SK-N-SH (cell line): ENCODE results near the gene VPS35. TPM values are rescaled to one million over a fixed set of nuclear protein-coding genes. Genes with fewer than 3 reads are reported as not detected.

Source experiments
- CTCF ChIA-PET: fragments of 300-600, 350-600 bp; formaldehyde crosslinking; extraction: SDS; loops from one replicate; lab custom pipeline; 2021; lab: Yijun Ruan, JAX
- POLR2A ChIA-PET: fragments of 350-600 bp; sonication (Branson Sonifier 250); formaldehyde crosslinking; extraction: SDS; loops from one replicate; lab custom pipeline; 2020; ENCODE audit warnings: antibody characterized with exemption, inconsistent platforms; lab: Yijun Ruan, JAX
- DNase-seq: peaks from one replicate; pipeline ENCODE4 v3.0.0; 2012
- H2AFZ ChIP-seq: fragments of 200-600 bp; sonication (generic); 2 replicates; pipeline ENCODE4 v1.8.1; 2016; ENCODE audit warnings: antibody characterized with exemption, mild to moderate bottlenecking, low read depth
- H3F3A ChIP-seq: fragments of 200-600 bp; sonication (generic); replicated peaks from 2 replicates; pipeline ENCODE3; 2016; ENCODE audit warnings: antibody characterized with exemption, mild to moderate bottlenecking; ENCODE audit not compliant: insufficient read depth
- H3K27ac ChIP-seq, 2 experiments: fragments of 200-500 bp in 1 of 2; fragments of 200-600 bp in 1 of 2; sonication (Bioruptor generic) in 1 of 2; sonication (generic), shearing (Covaris generic) in 1 of 2; 2 replicates each; pipeline versions ENCODE4 v1.5.1 to v1.6.1; 2014 to 2016; ENCODE audit warnings: low read depth in 2 of 2, inconsistent platforms in 1 of 2, low read length in 1 of 2, mild to moderate bottlenecking in 1 of 2, mixed read lengths in 1 of 2
- H3K27me3 ChIP-seq: fragments of 200-600 bp; sonication (generic), shearing (Covaris generic); 2 replicates; pipeline ENCODE4 v1.6.1; 2016; ENCODE audit warnings: mixed run types; ENCODE audit not compliant: insufficient read depth
- H3K36me3 ChIP-seq, 2 experiments: fragments of 200-500 bp in 1 of 2; fragments of 200-600 bp in 1 of 2; sonication (Bioruptor generic) in 1 of 2; sonication (generic) in 1 of 2; replicated peaks in 1 of 2; 2 replicates each; pipeline versions ENCODE3 to v1.5.1; 2014 to 2016; ENCODE audit warnings: low read length in 1 of 2, mild to moderate bottlenecking in 1 of 2; ENCODE audit not compliant: insufficient read depth in 2 of 2, control insufficient read depth in 1 of 2
- H3K4me1 ChIP-seq, 2 experiments: fragments of 200-500 bp in 1 of 2; fragments of 200-600 bp in 1 of 2; sonication (Bioruptor generic) in 1 of 2; sonication (generic), shearing (Covaris generic) in 1 of 2; 2 replicates each; pipeline versions ENCODE4 v1.5.1 to v1.6.1; 2014 to 2016; ENCODE audit warnings: low read depth in 1 of 2, low read length in 1 of 2, mixed run types in 1 of 2; ENCODE audit not compliant: insufficient read depth in 2 of 2, control insufficient read depth in 1 of 2
- H3K4me2 ChIP-seq: fragments of 200-600 bp; sonication (generic), shearing (Covaris generic); 2 replicates; pipeline ENCODE4 v1.6.1; 2017; ENCODE audit warnings: mixed run types
- H3K4me3 ChIP-seq, 2 experiments: fragments of 200-500 bp in 1 of 2; fragments of 200-600 bp in 1 of 2; sonication (Bioruptor generic) in 1 of 2; sonication (generic), shearing (Covaris generic) in 1 of 2; 2 replicates each; pipeline versions ENCODE4 v1.5.1 to v1.8.1; 2014 to 2016; ENCODE audit warnings: low read depth in 2 of 2, inconsistent platforms in 1 of 2, low read length in 1 of 2, mild to moderate bottlenecking in 1 of 2, mixed read lengths in 1 of 2, moderate library complexity in 1 of 2
- H3K79me2 ChIP-seq: fragments of 200-600 bp; sonication (generic); 2 replicates; pipeline ENCODE4 v1.8.1; 2017; ENCODE audit warnings: mild to moderate bottlenecking; ENCODE audit not compliant: insufficient read depth
- H3K9ac ChIP-seq: fragments of 200-600 bp; sonication (generic); 2 replicates; pipeline ENCODE4 v1.6.1; 2017; ENCODE audit warnings: mixed run types
- H3K9me2 ChIP-seq: fragments of 200-600 bp; sonication (generic); 2 replicates; pipeline ENCODE4 v1.6.1; 2017; ENCODE audit warnings: mixed run types
- H3K9me3 ChIP-seq: fragments of 200-600 bp; sonication (generic); 2 replicates; pipeline ENCODE4 v1.6.1; 2017; ENCODE audit warnings: mixed run types, mild to moderate bottlenecking, moderate library complexity
- H4K20me1 ChIP-seq: fragments of 200-600 bp; sonication (generic); 2 replicates; pipeline ENCODE4 v1.6.1; 2017; ENCODE audit warnings: mild to moderate bottlenecking, mixed run types; ENCODE audit not compliant: insufficient read depth
- EZH2phosphoT487 ChIP-seq: fragments of 200-600 bp; sonication (generic); IDR thresholded peaks from 2 replicates; pipeline ENCODE4 v1.6.1; 2017; ENCODE audit warnings: low read depth, mixed run types, mild to moderate bottlenecking, antibody characterized with exemption, moderate library complexity, borderline replicate concordance
- FOSL2 ChIP-seq: IDR thresholded peaks from 2 replicates; pipeline ENCODE4 v1.4.0; 2012; ENCODE audit warnings: low read depth, mild to moderate bottlenecking, moderate library complexity, borderline replicate concordance
- FOXM1 ChIP-seq: IDR thresholded peaks from 2 replicates; pipeline ENCODE4 v1.4.0; 2012; ENCODE audit warnings: low read depth, mild to moderate bottlenecking
- JUND ChIP-seq: IDR thresholded peaks from 2 replicates; pipeline ENCODE4 v1.4.0; 2012
- MEF2A ChIP-seq: IDR thresholded peaks from 2 replicates; pipeline ENCODE4 v1.4.0; 2012; ENCODE audit warnings: low read depth, borderline replicate concordance
- NFIC ChIP-seq: IDR thresholded peaks from 2 replicates; pipeline ENCODE4 v1.4.0; 2012; ENCODE audit warnings: borderline replicate concordance
- POLR2AphosphoS5 ChIP-seq: IDR thresholded peaks from 2 replicates; pipeline ENCODE4 v1.6.1; 2012; ENCODE audit warnings: low read depth, low read length
- RXRA ChIP-seq: IDR thresholded peaks from 2 replicates; pipeline ENCODE4 v1.4.0; 2012; ENCODE audit warnings: low read depth, mild to moderate bottlenecking, borderline replicate concordance
- SIN3A ChIP-seq: IDR thresholded peaks from 2 replicates; pipeline ENCODE4 v1.6.1; 2012; ENCODE audit warnings: low read depth, mild to moderate bottlenecking, low read length, moderate library complexity, borderline replicate concordance
- WGBS: methylation state at CpG from one replicate; pipeline ENCODE4 v1.1.6; 2017; ENCODE audit warnings: low lambda C conversion rate; 5-methylcytosine and 5-hydroxymethylcytosine counted together
- polyA plus RNA-seq, 3 experiments: library from polyadenylated mRNA; depleted of rRNA; stranded (reverse); fragments of >200 nt; gene quantifications; 2 replicates each; pipeline ENCODE4 v1.2.3, GENCODE V29; 2012
- TF ChIP-seq, protein P1 (sequence below): IDR thresholded peaks from 2 replicates; pipeline ENCODE4 v1.4.0; 2012; ENCODE audit warnings: low read depth, borderline replicate concordance
- TF ChIP-seq, protein P2 (sequence below): fragments of 150-350 bp; IDR thresholded peaks from 2 replicates; pipeline ENCODE4 v1.6.1; 2017; ENCODE audit warnings: antibody characterized with exemption, low read length, low read depth, borderline replicate concordance
- TF ChIP-seq, protein P3 (sequence below): IDR thresholded peaks from 2 replicates; pipeline ENCODE4 v1.6.1; 2012; ENCODE audit warnings: mild to moderate bottlenecking, low read depth, low read length, moderate library complexity
- TF ChIP-seq, protein P4 (sequence below): IDR thresholded peaks from 2 replicates; pipeline ENCODE4; 2012

Gene VPS35
- polyA plus RNA-seq, 1 of the 3 experiments (the other 2 are of a cell fraction): 17.5 TPM

DNA sequence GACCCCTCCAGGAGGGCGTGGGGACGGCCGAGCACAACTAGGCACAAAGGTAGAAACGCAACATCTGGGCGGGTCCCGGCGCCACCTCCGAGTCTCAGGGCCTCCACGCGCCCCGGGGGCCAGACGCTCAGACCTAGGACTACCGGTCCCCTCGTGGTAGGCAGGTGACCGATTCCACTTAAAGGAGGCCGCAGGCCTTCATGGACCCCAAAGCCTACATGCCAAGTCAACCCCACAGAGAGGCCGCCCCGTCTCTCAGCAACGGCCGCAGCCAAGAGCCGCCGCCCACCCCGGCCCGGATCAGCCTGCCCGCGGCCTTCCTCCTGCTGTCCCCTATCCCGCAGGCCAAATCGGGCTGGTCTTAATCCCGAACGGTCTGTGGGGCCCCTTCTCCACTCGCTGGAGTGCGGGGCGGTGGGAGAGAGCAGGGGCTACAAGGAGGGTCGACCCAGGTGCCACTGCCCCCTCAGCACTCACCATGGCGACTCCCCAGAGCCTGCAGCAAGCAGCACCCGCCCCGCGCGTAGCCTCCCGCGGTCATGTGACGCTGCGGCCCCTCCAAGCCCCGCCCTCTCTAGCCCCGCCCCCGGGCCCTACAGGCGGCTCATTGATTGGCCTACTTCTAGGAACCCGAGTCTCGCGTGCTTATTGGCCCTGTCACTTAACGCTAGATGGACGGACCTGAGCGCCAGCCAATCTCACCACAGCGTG is at the start of gene VPS35 (continued):
- TF ChIP-seq EZH2phosphoT487 (no peak), POLR2AphosphoS5 (peak; percentile 65), MEF2A (no peak), SIN3A (peak; percentile 44; the same call in 1 of the 2 replicates)
- TF ChIP-seq, protein P1, sequence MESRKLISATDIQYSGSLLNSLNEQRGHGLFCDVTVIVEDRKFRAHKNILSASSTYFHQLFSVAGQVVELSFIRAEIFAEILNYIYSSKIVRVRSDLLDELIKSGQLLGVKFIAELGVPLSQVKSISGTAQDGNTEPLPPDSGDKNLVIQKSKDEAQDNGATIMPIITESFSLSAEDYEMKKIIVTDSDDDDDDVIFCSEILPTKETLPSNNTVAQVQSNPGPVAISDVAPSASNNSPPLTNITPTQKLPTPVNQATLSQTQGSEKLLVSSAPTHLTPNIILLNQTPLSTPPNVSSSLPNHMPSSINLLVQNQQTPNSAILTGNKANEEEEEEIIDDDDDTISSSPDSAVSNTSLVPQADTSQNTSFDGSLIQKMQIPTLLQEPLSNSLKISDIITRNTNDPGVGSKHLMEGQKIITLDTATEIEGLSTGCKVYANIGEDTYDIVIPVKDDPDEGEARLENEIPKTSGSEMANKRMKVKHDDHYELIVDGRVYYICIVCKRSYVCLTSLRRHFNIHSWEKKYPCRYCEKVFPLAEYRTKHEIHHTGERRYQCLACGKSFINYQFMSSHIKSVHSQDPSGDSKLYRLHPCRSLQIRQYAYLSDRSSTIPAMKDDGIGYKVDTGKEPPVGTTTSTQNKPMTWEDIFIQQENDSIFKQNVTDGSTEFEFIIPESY: peak; percentile 36; the same call in 1 of the 2 replicates

DNA sequence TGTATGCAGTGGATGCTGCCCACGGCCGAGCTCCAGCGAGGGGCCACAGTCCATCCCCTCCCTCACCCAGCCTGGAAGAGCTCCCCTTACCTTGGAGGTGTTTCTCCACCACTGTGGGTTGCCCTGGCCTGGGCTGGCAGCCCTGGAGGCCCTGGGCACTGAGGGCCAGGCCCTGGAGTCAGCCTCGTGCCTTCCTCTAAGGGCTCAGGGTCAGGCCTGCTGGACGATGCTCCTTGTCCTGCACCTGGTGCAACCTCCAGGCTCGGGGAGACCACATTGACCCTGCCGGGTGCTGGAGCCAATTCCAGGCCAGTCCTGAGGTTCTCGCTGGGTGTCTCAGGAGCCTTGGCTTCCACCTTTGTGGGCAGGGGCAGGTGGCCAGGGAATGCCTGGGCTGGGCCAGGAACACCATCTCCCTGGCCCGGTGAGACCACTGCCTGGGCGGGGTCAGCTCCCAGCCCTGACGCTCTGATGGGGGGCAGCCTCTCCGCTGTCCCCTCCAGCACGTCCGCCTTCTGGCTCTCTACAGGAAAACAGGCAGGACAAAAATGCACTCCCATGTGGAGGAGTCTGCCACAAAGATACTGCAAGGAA is 48.7 kb upstream of the VPS35 start:
- Histone ChIP-seq H3K79me2 (no peaks in the 10 kb centered on the region), H3K9ac (no peak overlapping the region), H3K4me3 (no peak overlapping the region), H3K27me3 (no peaks in the 10 kb centered on the region), H2AFZ (no peak overlapping the region), H3K4me1 (peaks cover 0 to 2% of the 10 kb centered on the region in 2 experiments; a peak in 1 of 4 replicates), H3K9me3 (no peaks in the 10 kb centered on the region), H3K36me3 (no peaks in the 10 kb centered on the region), H3K9me2 (no peaks in the 10 kb centered on the region), H4K20me1 (no peaks in the 10 kb centered on the region), H3K4me2 (no peak overlapping the region), H3K27ac (no peak overlapping the region), H3F3A (no peaks in the 10 kb centered on the region)
- POLR2A ChIA-PET: no interaction called here
- WGBS: 75% methylated on average over 9 of the region's 14 CpGs
- TF ChIP-seq FOSL2 (no peak), NFIC (no peak), FOXM1 (no peak), JUND (no peak), RXRA (no peak)
- TF ChIP-seq, protein P2, sequence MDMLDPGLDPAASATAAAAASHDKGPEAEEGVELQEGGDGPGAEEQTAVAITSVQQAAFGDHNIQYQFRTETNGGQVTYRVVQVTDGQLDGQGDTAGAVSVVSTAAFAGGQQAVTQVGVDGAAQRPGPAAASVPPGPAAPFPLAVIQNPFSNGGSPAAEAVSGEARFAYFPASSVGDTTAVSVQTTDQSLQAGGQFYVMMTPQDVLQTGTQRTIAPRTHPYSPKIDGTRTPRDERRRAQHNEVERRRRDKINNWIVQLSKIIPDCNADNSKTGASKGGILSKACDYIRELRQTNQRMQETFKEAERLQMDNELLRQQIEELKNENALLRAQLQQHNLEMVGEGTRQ: no peak
- TF ChIP-seq, protein P3, sequence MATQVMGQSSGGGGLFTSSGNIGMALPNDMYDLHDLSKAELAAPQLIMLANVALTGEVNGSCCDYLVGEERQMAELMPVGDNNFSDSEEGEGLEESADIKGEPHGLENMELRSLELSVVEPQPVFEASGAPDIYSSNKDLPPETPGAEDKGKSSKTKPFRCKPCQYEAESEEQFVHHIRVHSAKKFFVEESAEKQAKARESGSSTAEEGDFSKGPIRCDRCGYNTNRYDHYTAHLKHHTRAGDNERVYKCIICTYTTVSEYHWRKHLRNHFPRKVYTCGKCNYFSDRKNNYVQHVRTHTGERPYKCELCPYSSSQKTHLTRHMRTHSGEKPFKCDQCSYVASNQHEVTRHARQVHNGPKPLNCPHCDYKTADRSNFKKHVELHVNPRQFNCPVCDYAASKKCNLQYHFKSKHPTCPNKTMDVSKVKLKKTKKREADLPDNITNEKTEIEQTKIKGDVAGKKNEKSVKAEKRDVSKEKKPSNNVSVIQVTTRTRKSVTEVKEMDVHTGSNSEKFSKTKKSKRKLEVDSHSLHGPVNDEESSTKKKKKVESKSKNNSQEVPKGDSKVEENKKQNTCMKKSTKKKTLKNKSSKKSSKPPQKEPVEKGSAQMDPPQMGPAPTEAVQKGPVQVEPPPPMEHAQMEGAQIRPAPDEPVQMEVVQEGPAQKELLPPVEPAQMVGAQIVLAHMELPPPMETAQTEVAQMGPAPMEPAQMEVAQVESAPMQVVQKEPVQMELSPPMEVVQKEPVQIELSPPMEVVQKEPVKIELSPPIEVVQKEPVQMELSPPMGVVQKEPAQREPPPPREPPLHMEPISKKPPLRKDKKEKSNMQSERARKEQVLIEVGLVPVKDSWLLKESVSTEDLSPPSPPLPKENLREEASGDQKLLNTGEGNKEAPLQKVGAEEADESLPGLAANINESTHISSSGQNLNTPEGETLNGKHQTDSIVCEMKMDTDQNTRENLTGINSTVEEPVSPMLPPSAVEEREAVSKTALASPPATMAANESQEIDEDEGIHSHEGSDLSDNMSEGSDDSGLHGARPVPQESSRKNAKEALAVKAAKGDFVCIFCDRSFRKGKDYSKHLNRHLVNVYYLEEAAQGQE: no peak
- TF ChIP-seq, protein P4, sequence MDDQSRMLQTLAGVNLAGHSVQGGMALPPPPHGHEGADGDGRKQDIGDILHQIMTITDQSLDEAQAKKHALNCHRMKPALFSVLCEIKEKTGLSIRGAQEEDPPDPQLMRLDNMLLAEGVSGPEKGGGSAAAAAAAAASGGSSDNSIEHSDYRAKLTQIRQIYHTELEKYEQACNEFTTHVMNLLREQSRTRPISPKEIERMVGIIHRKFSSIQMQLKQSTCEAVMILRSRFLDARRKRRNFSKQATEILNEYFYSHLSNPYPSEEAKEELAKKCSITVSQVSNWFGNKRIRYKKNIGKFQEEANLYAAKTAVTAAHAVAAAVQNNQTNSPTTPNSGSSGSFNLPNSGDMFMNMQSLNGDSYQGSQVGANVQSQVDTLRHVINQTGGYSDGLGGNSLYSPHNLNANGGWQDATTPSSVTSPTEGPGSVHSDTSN: no peak
- CTCF ChIA-PET: interaction anchor here (0.6 to 1.3 kb wide), 2 partner anchors 10 to 25 kb away, joined by 3 read pairs; no protein-coding TSS in a partner anchor
- DNase-seq: no peak
